MM.1S (cell line): ENCODE results near the gene MKNK1.

Source experiments
- DNase-seq: peaks from one replicate; pipeline ENCODE4 v3.0.0-alpha.2; 2015
- H2AFZ ChIP-seq: fragments of 300-600 bp; sonication (generic); 2 replicates; pipeline ENCODE4 v1.6.0; 2016; ENCODE audit warnings: antibody characterized with exemption, low read length
- H3F3A ChIP-seq: fragments of 300-600 bp; sonication (generic); 2 replicates; pipeline ENCODE4 v1.6.1; 2016; ENCODE audit warnings: mild to moderate bottlenecking, antibody characterized with exemption, low read length, moderate library complexity, mixed read lengths; ENCODE audit not compliant: insufficient read depth
- H3K27ac ChIP-seq: fragments of 300-600 bp; sonication (generic); 2 replicates; pipeline ENCODE4 v1.5.1; 2016; ENCODE audit warnings: mild to moderate bottlenecking, low read length
- H3K27me3 ChIP-seq: fragments of 300-600 bp; sonication (generic); replicated peaks from 2 replicates; pipeline ENCODE4 v1.6.0; 2016; ENCODE audit warnings: low read length; ENCODE audit not compliant: insufficient read depth
- H3K36me3 ChIP-seq: fragments of 300-600 bp; sonication (generic); replicated peaks from 2 replicates; pipeline ENCODE4 v1.6.1; 2016; ENCODE audit warnings: mild to moderate bottlenecking, low read length, mixed read lengths; ENCODE audit not compliant: insufficient read depth
- H3K4me1 ChIP-seq: fragments of 300-600 bp; sonication (generic); 2 replicates; pipeline ENCODE4 v1.6.1; 2016; ENCODE audit warnings: low read length, mixed read lengths
- H3K4me2 ChIP-seq: fragments of 300-600 bp; sonication (generic); 2 replicates; pipeline ENCODE4 v1.6.0; 2016; ENCODE audit warnings: low read depth, low read length
- H3K4me3 ChIP-seq: fragments of 300-600 bp; sonication (generic); 2 replicates; pipeline ENCODE4 v1.5.1; 2016; ENCODE audit warnings: low read length, mixed read lengths
- H3K79me2 ChIP-seq: fragments of 300-600 bp; sonication (generic); 2 replicates; pipeline ENCODE4 v1.6.1; 2016; ENCODE audit warnings: mixed run types, low read length, mixed read lengths
- H3K9ac ChIP-seq: fragments of 300-600 bp; sonication (generic); 2 replicates; pipeline ENCODE4 v1.6.1; 2016; ENCODE audit warnings: low read length, mixed read lengths
- H3K9me2 ChIP-seq: fragments of 300-600 bp; sonication (generic); replicated peaks from 2 replicates; pipeline ENCODE4 v1.6.1; 2016; ENCODE audit warnings: mild to moderate bottlenecking, low read length, mixed read lengths; ENCODE audit not compliant: insufficient read depth
- H3K9me3 ChIP-seq: fragments of 300-600 bp; sonication (generic); replicated peaks from 2 replicates; pipeline ENCODE4 v1.6.1; 2016; ENCODE audit warnings: mild to moderate bottlenecking, low read length, mixed read lengths; ENCODE audit not compliant: insufficient read depth
- H4K20me1 ChIP-seq: fragments of 300-600 bp; sonication (generic); 2 replicates; pipeline ENCODE4 v1.6.1; 2016; ENCODE audit warnings: mild to moderate bottlenecking, low read length, moderate library complexity, mixed read lengths; ENCODE audit not compliant: insufficient read depth
- EZH2 ChIP-seq: fragments of 300-600 bp; sonication (generic); optimal IDR thresholded peaks from 2 replicates; pipeline ENCODE3; 2017; ENCODE audit warnings: low read depth, mild to moderate bottlenecking, antibody characterized with exemption, low read length, mixed read lengths
- EZH2phosphoT487 ChIP-seq: fragments of 300-600 bp; sonication (generic); IDR thresholded peaks from 2 replicates; pipeline ENCODE4 v1.6.1; 2018; ENCODE audit warnings: antibody characterized with exemption, low read length
- TF ChIP-seq, protein P1 (sequence below): fragments of 300-600 bp; sonication (generic); IDR thresholded peaks from 2 replicates; pipeline ENCODE4 v1.5.1; 2016; ENCODE audit warnings: antibody characterized with exemption, low read length, mixed read lengths

MKNK1 gene

GRCh38 chr1:46521414-46521813, 82.7 kb downstream of the MKNK1 start:
- H3K4me3 ChIP-seq, result no peak overlapping the region
- no peaks in the 10 kb centered on the region; the same call in 1 of the 2 replicates for H3K27me3 ChIP-seq
- no peaks in the 10 kb centered on the region for H3K9me2 ChIP-seq
- TF ChIP-seq EZH2 (no peak), EZH2phosphoT487 (no peak)
- TF ChIP-seq, protein P1, sequence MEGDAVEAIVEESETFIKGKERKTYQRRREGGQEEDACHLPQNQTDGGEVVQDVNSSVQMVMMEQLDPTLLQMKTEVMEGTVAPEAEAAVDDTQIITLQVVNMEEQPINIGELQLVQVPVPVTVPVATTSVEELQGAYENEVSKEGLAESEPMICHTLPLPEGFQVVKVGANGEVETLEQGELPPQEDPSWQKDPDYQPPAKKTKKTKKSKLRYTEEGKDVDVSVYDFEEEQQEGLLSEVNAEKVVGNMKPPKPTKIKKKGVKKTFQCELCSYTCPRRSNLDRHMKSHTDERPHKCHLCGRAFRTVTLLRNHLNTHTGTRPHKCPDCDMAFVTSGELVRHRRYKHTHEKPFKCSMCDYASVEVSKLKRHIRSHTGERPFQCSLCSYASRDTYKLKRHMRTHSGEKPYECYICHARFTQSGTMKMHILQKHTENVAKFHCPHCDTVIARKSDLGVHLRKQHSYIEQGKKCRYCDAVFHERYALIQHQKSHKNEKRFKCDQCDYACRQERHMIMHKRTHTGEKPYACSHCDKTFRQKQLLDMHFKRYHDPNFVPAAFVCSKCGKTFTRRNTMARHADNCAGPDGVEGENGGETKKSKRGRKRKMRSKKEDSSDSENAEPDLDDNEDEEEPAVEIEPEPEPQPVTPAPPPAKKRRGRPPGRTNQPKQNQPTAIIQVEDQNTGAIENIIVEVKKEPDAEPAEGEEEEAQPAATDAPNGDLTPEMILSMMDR, result no peak
- no peak for DNase-seq
- no peak overlapping the region for H3K4me2 ChIP-seq
- no peaks in the 10 kb centered on the region for H3K9me3 ChIP-seq
- no peaks in the 10 kb centered on the region for H3K79me2 ChIP-seq
- H3K9ac ChIP-seq, result no peak overlapping the region
- no peak overlapping the region for H3K27ac ChIP-seq
- no peaks in the 10 kb centered on the region for H4K20me1 ChIP-seq
- no peak overlapping the region for H2AFZ ChIP-seq
- H3F3A ChIP-seq, result no peaks in the 10 kb centered on the region
- H3K4me1 ChIP-seq, result peaks cover 4% of the 10 kb centered on the region; the same call in 1 of the 2 replicates
- no peaks in the 10 kb centered on the region for H3K36me3 ChIP-seq

- Histone ChIP-seq H2AFZ (no peak overlapping the region), H3K4me2 (no peak overlapping the region)
- no peak for DNase-seq
Measured at GRCh38 chr1:46520063-46520911, 83.8 kb downstream of the MKNK1 start.

DNA sequence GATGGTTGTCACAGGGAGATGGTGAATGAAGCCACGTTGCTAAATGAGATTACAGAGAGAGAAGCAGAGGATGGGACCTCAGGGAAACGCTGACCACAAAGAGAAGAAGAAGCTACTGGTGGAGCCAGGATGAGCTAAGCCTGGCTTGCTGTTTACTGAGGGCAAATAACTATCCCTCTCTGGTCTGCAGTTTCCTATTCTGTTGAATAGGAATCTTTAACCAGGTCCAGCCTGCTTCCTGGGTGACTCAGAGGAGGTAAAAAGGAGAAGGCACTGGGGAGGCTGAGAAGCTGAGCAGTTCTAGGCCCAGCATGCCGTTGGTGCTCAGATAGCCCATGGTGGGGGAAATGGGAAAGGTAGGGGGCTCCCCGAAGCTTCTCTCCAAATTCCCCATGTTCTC, 84.9 kb downstream of the MKNK1 start:
- no peaks in the 10 kb centered on the region for H3K79me2 ChIP-seq
- H3K4me1 ChIP-seq, result peaks cover 6% of the 10 kb centered on the region; the same call in 1 of the 2 replicates
- H3K4me3 ChIP-seq, result no peak overlapping the region
- H3K36me3 ChIP-seq, result no peaks in the 10 kb centered on the region
- H3K9me3 ChIP-seq, result no peaks in the 10 kb centered on the region
- H2AFZ ChIP-seq, result no peak overlapping the region
- no peak for DNase-seq
- TF ChIP-seq, protein P1, result no peak
- TF ChIP-seq EZH2 (no peak), EZH2phosphoT487 (no peak)
- no peaks in the 10 kb centered on the region for H3K9me2 ChIP-seq
- H3K27me3 ChIP-seq, result no peaks in the 10 kb centered on the region
- H3K9ac ChIP-seq, result no peak overlapping the region
- no peak overlapping the region for H3K4me2 ChIP-seq
- no peaks in the 10 kb centered on the region for H4K20me1 ChIP-seq
- no peaks in the 10 kb centered on the region for H3F3A ChIP-seq
- H3K27ac ChIP-seq, result no peak overlapping the region

More at GRCh38 chr1:46520063-46520911, 83.8 kb downstream of the MKNK1 start:
- no peak overlapping the region for H3K9ac ChIP-seq
- H3K4me1 ChIP-seq, result peaks cover 6% of the 10 kb centered on the region; the same call in 1 of the 2 replicates
- no peaks in the 10 kb centered on the region for H3K79me2 ChIP-seq
- H3K9me2 ChIP-seq, result no peaks in the 10 kb centered on the region
- TF ChIP-seq EZH2phosphoT487, result no peak
- TF ChIP-seq, protein P1, result no peak
- no peak for TF ChIP-seq EZH2
- H3K27me3 ChIP-seq, result no peaks in the 10 kb centered on the region
- no peak overlapping the region for H3K27ac ChIP-seq
- no peaks in the 10 kb centered on the region for H3K9me3 ChIP-seq
- no peaks in the 10 kb centered on the region for H3K36me3 ChIP-seq
- H4K20me1 ChIP-seq, result no peaks in the 10 kb centered on the region
- no peaks in the 10 kb centered on the region for H3F3A ChIP-seq
- no peak overlapping the region for H3K4me3 ChIP-seq
